C4-2B (cell line): Measurements from ENCODE around the gene ZNF296.

ENCODE experiments used
- CTCF ChIP-seq: fragments of 450-650 bp; conservative IDR thresholded peaks from 2 replicates; pipeline ENCODE4 v1.5.1; 2017; ENCODE audit warnings: mild to moderate bottlenecking
- ZFX ChIP-seq: fragments of 450-650 bp; IDR thresholded peaks from 2 replicates; pipeline ENCODE4 v1.6.1; 2017

DNA sequence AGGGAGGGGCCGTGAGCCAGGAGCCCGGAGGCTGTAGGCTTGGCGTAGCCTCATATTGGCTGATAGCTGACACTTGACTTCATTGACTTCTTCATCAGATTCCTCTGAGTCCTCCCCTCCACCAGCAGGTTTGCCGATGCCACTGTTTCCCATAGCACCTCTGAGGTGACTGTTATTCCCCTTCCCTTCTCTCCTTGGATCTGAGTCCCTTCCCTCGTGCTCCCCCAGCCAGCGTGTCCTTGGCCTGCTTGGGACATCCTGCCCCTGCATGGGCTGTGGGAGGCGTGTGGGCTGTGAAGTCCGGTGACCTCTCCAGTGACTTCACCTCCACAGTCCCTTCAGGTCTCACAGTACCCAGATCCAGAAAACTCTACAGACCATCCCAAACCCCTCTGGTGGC lies 25.5 kb upstream of the ZNF296 start:
- TF ChIP-seq CTCF = no peak
- TF ChIP-seq ZFX = no peak
